SK-MEL-5 (cell line): Measurements from ENCODE around the gene PRKAG3. TPM values are rescaled to one million over a fixed set of nuclear protein-coding genes. Genes with fewer than 3 reads are reported as not detected.

Experiments used
- DNase-seq: peaks from one replicate; pipeline ENCODE4 v3.0.0-alpha.2; 2016; ENCODE audit warnings: low read depth, low spot score
- in situ Hi-C: cut with HindIII; loops from 2 replicates; pipeline ENCODE4 v1.10.0; 2016; ENCODE audit warnings: low sequenced_read_pairs, high pct_unique_total_duplicates, low pct_unique_long_range_greater_than_20kb
- total RNA-seq: library from RNA; depleted of rRNA; stranded (reverse); fragments of >200 nt; shearing (Covaris generic); gene quantifications from 2 replicates; pipeline ENCODE4 v1.2.3, GENCODE V29; 2014

PRKAG3 gene
- total RNA-seq, 1 experiment from 2014 or later: not detected

GRCh38 chr2:218867900-218868299, 36.3 kb upstream of the PRKAG3 start:
- in situ Hi-C loops: no loop called here
- DNase-seq: no peak

GRCh38 chr2:218865999-218866398, 34.4 kb upstream of the PRKAG3 start:
- DNase-seq: no peak

GRCh38 chr2:218865396-218865795, 33.8 kb upstream of the PRKAG3 start:
- in situ Hi-C loops: no loop called here
- no peak for DNase-seq

More at GRCh38 chr2:218865999-218866398, 34.4 kb upstream of the PRKAG3 start:
- in situ Hi-C loops: no loop called here

GRCh38 chr2:218863021-218863520, 31.5 kb upstream of the PRKAG3 start:
- in situ Hi-C loops: no loop called here
- no peak for DNase-seq

- in situ Hi-C loops: no loop called here
- no peak for DNase-seq
These were observed 30.2 kb upstream of the PRKAG3 start for GRCh38 chr2:218861645-218862318.

- no peak for DNase-seq
- in situ Hi-C loops: no loop called here
These were observed 29.4 kb upstream of the PRKAG3 start for GRCh38 chr2:218860950-218861381.

- DNase-seq: no peak
- in situ Hi-C loops: no loop called here
These were observed 28.6 kb upstream of the PRKAG3 start for GRCh38 chr2:218859988-218860831.

- in situ Hi-C loops: no loop called here
These were observed 28.0 kb upstream of the PRKAG3 start, which contains the start of gene WNT6 for GRCh38 chr2:218859556-218859987. WNT6 (plus strand) TSS chr2:218859805; CDS start chr2:218860038, 233 bp downstream.

GRCh38 chr2:218858671-218859555, 27.3 kb upstream of the PRKAG3 start:
- no peak for DNase-seq
- in situ Hi-C loops: no loop called here

More at GRCh38 chr2:218859556-218859987, 28.0 kb upstream of the PRKAG3 start, which contains the start of gene WNT6:
- DNase-seq: no peak

- no peak for DNase-seq
- in situ Hi-C loops: no loop called here
These were observed 26.5 kb upstream of the PRKAG3 start for GRCh38 chr2:218858138-218858445.

- in situ Hi-C loops: no loop called here
- DNase-seq: no peak
These were observed 26.0 kb upstream of the PRKAG3 start for GRCh38 chr2:218857371-218858137.

GRCh38 chr2:218856896-218857243, 25.3 kb upstream of the PRKAG3 start:
- DNase-seq: no peak
- in situ Hi-C loops: no loop called here

GRCh38 chr2:218856167-218856895, 24.7 kb upstream of the PRKAG3 start:
- DNase-seq: no peak
- in situ Hi-C loops: no loop called here

GRCh38 chr2:218855305-218856166, 23.9 kb upstream of the PRKAG3 start:
- in situ Hi-C loops: no loop called here
- no peak for DNase-seq

GRCh38 chr2:218854860-218855259, 23.3 kb upstream of the PRKAG3 start:
- in situ Hi-C loops: no loop called here
- DNase-seq: no peak

- in situ Hi-C loops: no loop called here
- no peak for DNase-seq
These were observed 22.2 kb upstream of the PRKAG3 start for GRCh38 chr2:218853766-218854165.
